Stimulated activated CD8-positive, alpha-beta memory T cell treated with anti-CD3 and anti-CD28 coated beads, Interleukin-2, amount 100 ng/mL, for 48 hours (primary cell): ENCODE data around the gene ATN1.
A peak's percentile ranks its signal among the peaks of the same experiment; 100 is the strongest.
"Not testable (repeated sequence)": the region's sequence is repeated elsewhere in the genome, so short reads cannot be mapped to it uniquely, and the experiment has no call there.

Source experiments
- DNase-seq, 2 donors: peaks; one replicate each; pipeline ENCODE4 v3.0.0-alpha.2; 2020; ENCODE audit warnings: low read depth in 2 of 2

Gene ATN1, protein sequence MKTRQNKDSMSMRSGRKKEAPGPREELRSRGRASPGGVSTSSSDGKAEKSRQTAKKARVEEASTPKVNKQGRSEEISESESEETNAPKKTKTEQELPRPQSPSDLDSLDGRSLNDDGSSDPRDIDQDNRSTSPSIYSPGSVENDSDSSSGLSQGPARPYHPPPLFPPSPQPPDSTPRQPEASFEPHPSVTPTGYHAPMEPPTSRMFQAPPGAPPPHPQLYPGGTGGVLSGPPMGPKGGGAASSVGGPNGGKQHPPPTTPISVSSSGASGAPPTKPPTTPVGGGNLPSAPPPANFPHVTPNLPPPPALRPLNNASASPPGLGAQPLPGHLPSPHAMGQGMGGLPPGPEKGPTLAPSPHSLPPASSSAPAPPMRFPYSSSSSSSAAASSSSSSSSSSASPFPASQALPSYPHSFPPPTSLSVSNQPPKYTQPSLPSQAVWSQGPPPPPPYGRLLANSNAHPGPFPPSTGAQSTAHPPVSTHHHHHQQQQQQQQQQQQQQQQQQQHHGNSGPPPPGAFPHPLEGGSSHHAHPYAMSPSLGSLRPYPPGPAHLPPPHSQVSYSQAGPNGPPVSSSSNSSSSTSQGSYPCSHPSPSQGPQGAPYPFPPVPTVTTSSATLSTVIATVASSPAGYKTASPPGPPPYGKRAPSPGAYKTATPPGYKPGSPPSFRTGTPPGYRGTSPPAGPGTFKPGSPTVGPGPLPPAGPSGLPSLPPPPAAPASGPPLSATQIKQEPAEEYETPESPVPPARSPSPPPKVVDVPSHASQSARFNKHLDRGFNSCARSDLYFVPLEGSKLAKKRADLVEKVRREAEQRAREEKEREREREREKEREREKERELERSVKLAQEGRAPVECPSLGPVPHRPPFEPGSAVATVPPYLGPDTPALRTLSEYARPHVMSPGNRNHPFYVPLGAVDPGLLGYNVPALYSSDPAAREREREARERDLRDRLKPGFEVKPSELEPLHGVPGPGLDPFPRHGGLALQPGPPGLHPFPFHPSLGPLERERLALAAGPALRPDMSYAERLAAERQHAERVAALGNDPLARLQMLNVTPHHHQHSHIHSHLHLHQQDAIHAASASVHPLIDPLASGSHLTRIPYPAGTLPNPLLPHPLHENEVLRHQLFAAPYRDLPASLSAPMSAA (N-terminal part only)

DNA sequence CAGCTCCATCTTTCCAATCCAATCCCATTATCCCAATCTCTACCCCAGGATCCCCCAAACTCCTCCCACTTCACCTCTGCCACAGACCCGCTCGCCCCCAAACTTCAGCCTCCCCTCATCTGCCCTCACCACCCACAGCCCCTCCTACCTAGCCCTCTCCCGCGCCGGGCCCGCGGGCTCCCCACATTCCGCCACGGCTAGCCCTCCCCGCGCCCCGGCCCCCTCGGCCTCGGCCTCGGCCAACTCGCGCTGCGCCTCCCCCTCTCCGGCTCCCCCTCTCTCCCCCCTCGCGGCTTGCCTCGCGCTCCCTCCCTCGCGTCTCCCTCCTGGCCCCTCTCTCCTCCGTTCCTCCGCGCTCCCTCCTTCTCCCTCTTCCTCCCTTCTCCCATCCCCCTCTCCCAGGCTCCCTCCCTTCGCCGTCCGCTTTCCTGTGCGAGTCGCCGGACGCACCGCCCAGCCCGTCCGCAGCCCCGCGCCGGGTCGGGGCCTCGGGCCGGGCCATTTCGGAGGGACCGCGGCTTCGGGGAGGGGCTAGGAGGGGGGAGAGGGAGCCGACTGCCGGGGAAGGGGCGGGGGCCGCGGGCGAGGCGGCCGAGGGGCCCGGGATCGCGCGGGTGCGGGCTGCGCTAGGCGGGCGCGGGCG is at the start of gene ATN1:
ATN1 (plus strand) TSS at position 581 of the 643 bp plus-strand sequence. CDS start 6,043 bp downstream, outside the sequence.
- peak in 1 of 2 donors; percentile 32 for DNase-seq

DNA sequence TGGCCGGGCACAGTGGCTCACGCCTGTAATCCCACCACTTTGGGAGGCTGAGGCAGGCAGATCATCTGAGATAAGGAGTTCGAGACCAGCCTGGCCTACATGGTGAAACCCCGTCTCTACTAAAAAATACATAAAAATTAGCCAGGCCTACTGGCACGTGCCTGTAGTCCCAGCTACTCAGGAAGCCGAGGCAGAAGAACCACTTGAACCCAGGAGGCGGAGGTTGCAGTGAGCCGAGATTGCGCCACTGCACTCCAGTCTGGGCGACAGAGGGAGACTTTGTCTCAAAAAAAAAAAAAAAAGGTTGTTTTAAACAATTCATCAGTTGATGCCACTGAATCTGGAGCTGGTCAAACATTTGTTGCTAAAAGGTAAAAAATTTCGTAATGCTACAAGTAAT is 47.9 kb upstream of the ATN1 start:
- DNase-seq, result not testable (repeated sequence)

DNA sequence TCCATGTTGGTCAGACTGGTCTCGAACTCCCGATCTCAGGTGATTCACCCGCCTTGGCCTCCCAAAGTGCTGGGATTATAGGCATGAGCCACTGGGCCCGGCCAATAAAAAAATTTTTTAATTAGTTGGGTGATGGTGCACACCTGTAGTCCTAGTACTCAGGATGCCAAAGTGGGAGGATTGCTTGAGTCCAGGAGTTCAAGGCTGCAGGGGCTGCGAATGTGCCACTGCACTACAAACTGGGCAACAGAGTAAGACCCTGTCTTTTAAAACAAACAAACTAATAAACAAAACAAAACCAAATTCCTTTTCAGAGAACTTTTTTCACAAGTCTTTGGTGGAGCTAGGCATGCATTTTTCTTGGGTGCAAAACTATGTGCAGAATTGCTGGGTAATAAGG is 44.5 kb upstream of the ATN1 start:
- DNase-seq, result no peak

DNA sequence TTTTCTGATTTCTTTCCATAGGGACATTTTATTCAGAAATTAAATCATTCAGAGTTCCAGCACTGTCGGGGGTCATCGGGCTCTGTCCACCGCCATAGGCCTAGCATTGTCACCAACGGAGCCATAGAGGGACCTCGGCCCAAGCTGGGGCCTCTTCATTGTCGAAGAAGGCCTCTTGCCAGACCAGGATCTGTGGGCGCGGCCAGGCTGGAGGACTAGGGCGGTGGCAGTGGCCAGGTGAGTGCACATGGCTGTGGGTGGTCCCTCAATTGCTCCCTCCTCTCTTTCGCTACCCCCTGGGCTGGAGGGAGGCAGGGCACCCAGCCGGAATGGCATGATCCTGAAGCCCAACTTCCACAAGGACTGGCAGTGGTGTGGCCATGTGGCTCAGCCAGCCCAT is 44.1 kb upstream of the ATN1 start:
- no peak for DNase-seq

DNA sequence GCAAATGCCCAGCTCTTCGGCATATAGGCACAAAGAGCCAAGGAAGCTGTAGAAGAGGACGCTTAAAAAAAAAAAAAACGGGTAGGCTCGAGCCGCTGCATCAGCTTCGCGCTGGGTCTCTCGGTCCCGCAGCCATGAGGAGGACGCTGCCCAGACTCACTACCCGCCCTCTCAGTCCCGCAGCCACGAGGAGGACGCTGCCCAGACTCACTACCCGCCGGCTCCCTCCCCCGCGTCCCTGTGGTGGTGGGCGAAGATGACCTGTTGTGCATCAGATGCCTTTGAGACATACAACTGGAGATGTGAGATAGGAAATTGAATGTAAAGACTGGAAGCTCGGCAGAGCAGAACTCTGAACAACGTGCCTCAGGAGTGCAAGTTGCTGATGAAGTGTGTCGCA is 43.2 kb upstream of the ATN1 start:
- no peak for DNase-seq

DNA sequence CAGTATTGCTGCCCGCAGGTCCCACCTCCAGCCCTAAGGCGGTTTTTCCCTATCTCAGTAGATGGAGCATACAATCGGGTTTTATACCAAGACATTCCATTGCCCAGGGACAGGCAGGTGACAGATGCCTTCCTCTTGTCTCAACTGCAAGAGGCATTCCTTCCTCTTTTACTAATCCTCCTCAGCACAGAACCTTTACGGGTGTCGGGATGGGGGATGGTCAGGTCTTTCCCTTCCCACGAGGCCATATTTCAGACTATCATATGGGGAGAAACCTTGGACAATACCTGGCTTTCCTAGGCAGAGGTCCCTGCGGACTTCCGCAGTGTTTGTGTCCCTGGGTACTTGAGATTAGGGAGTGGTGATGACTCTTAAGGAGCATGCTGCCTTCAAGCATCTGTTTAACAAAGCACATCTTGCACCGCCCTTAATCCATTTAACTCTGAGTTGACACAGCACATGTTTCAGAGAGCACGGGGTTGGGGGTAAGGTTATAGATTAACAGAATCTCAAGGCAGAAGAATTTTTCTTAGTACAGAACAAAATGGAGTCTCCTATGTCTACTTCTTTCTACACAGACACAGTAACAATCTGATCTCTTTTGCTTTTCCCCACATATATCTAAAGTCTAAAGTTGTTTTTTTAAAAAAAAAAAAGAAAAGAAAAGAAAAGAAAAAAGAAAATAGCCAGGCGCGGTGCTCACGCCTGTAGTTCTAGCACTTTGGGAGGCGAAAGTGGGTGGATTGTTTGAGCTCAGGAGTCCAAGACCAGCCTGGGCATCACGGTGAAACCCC is 41.4 kb upstream of the ATN1 start:
- DNase-seq, result not testable (repeated sequence)

DNA sequence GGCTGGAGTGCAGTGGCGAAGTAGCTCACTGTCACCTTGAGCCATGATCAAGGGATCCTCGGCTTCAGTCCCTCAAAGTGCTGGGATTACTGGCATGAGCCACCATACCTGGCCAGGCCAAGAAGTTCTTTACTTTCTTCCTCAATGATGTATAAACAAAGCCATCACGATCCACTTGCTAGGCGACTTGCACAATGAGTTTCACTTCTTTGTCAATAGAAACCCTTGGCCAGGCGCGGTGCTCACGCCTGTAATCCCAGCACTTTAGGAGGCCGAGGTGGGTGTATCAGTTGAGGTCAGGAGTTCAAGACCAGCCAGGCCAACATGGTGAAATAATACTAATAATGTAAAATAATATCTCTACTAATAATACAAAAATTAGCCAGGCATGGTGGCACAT is 40.3 kb upstream of the ATN1 start:
- DNase-seq, result no peak

DNA sequence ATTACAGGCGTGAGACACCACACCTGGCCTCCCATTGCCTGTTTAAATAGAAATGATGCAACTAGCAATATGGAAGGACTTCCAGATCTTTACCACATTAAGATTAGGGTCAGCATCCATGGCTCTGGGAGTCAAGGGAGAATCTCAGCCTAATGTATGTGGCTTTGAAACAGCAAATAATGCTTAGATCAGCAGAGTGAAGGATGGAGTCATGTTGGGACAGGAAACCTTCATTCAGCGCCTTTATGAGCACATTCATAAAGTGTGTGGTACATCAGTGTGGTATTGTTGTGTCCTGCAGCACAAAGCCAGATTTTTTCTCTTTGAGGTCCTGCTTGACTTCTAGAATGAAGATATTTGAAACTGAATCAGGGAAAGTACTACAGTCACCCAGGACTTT is 39.4 kb upstream of the ATN1 start:
- DNase-seq, result no peak

DNA sequence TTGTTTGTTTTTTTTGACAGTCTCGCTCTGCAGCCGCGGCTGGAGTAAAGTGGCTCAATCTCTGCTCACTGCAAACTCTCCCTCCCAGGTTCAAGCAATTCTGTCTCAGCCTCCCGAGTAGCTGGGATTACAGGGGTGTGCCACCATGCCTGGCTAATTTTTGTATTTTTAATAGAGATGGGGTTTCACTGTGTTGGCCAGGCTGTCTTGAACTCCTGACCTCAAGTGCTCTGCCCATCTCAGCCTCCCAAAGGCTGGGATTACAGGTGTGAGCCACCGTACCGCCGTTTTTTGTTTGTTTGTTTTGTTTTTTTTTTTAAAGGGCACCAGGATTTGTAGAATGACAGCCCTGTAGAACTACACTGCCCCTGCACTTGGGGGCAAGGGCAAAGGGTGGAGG is 39.0 kb upstream of the ATN1 start:
- not testable (repeated sequence) for DNase-seq

DNA sequence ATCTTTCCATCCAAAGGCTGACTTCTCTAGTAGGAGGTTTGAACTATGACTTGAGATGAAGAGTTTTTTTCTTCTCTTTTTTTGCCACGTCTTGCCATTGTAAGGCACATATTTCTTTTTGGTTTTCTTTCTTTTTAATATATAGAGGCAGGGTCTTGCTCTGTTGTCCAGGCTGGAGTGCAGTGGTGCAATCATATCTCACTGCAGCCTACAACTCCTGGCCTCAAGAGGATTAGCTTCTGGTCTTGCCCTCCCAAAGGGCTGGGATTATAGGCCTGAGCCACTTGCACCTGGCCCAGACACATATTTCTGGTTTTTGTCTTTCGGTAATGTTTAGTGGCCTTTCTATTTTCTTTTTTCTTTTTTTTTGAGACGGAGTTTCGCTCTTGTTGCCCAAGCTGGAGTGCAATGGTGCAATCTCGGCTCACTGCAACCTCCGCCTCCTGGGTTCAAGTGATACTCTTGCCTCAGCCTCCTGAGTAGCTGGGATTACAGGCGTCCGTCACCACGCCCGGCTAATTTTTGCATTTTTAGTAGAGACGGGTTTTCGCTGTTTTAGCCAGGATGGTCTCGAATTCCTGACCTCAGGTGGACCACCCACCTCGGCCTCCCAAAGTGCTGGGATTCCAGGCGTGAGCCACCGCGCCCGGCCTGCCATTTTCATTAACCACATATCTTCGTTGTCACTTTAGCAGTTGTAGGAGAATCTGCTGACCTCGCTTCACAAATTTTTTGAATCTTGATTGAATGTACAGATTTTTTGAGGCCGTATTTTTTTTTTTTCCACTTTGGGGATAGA is 37.8 kb upstream of the ATN1 start:
- DNase-seq, result not testable (repeated sequence)

DNA sequence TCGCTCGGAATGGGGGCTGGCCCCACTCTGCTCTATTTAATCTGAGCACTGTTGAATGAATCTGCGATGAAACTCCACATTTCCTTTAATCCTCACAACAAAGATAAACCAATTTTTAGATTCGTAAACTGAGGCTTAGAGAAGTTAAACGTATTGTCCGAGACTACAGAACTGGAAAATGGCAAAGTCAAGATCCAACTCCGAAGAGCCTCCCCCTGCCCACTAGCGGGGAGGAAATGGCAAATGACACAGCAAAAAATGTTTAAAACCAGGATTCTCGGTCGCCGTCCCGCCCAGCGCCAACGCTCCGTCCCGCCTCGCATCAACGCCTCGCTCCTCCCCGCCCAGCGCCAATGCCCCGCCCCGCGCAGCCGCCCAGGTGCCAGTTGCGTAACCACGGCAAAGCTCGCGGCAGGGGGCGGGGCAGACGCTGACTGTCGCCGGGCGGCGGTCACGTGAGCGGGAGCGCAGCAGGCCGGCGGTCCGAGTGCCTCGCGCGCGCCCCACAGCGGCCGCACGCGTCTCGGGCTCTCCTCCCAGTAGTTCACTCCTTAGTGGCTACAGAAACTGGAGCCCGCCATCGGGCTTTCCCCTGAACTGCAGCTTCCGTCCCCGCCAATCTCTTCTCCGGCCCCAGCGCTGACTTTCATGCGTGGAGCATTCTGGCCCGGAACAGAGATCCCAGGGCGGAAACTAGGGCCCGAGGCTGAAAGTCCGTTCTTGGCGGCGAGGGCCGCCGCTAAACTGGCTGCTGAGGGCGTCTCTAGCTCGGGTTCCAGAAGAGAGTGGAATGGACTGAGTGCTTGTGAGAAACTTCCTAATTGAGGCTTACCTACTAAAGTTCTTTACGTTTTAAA is 36.7 kb upstream of the ATN1 start:
- DNase-seq, result peak; percentile 98 to 99

DNA sequence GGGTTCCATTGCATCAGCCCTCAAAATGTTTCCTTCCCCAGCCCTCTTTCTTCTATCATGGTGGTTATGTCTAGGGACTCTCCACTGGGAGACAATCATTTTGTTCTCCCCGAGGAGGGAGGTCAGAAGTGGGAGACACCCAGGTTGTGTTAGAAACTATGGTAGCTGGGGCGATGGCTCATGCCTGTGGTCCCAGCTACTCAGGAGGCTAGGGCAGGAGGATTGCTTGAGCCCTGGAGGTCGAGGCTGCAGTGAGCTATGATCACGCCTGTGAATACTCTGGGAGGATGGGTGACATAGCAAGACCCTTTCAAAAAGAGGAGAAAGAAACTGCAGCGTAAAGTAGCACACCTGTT is 36.1 kb upstream of the ATN1 start:
- DNase-seq, result no peak

DNA sequence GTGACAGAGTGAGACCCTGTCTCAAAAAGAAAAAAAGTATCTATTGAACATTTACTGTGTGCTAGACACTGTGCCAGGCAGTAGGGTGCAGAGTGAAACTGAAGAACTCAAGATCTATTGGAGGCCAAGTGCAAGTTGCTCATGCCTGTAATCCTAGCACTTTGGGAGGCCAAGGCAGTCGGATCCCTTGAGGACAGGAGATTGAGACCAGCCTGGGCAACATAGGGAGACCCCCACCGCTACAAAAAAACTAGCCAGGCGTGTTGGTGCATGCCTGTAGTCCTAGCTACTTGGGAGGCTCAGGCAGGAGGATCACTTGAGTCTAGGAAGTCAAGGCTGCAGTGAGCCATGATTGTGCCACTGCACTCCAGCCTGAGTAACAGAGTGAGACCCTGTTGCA is 35.1 kb upstream of the ATN1 start:
- not testable (repeated sequence) for DNase-seq

DNA sequence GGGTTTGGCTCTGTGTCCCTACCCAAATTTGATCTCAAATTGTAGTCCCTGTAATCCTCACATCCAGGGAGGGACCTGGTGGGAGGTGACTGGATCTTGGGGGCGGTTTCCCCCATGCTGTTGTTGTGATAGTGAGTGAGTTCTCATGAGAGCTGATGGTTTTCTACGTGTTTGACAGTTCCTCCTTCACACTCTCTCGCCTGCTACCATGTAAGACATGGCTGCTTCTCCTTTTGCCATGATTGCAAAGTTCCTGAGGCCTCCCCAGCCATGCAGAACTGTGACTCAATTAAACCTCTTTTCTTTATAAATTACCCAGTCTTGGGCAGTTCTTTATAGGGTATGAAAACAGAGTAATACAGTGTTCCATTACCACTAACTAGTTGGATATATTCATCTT is 33.4 kb upstream of the ATN1 start:
- DNase-seq, result no peak

DNA sequence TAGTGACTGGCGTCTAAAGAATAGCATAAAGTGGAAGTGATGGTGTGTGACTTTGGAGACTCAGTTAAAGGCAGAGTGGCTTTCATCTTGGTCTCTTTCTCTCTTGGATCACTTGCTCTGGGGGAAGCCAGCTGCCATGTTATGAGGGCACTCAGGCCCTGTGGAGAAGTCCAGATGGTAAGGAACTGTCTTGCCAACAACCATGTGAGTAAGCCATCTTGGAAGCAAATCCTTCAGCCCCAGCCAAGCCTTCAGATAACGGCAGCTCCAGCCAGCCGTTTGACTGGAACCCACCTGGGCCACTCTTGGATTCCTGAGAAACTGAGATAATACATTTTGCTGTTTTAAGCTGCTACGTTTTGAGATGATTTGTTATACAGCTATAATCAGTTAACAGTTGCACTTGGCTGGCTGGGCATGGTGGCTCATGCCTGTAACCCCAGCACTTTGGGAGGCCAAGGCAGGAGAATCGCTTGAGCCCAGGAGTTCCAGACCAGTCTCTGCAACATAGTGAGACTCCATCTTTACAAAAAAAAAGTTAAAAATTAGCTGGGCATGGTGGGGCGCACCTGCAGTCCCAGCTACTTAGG is 30.8 kb upstream of the ATN1 start:
- no peak for DNase-seq

DNA sequence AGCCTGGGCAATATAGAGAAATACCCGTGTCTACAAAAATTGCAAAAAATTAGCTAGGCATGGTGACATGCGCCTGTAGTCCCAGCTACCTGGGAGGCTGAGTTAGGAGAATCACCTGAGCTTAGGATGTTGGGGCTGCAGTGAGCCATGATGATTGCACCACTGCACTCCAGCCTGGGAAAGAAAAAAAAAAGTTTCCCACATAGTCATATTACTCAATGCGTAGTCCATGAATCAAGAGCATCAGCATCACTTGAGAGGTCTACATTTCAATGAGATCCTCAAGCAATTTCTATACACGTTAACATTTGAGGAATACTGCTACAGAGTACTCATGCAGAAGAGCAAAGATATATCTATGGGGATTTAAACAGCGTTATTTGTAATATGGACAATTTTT is 28.3 kb upstream of the ATN1 start:
- no peak for DNase-seq

DNA sequence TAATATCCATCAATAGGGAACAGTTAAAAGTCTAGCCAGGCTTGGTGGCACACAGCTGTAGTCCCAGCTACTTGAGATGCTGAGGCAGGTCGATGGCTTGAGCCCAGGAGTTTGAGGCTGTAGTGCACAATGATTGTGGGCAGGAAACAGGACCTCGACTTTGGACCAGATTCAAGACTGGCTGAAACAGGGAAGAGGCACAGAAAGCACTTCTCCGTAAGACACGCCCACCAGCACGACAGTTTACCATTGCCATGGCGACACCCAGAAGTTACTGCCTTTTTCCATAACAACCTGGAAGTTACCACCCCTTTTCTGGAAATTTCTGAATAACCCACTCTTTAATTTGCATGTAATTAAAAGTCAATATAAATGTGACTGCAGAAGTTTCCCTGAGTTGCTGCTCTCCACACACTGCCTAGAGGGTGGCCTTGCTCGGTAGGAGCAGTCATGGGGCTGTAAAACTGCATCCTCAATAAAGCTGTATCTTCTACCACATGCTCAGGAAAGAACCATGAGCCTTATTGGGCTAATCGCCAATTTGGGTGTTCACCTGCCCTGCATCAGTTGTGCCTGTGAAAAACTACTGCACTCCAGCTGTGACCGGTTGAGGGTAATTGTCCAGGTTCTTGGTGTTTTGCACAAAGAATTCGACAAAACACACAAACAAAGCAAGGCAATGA is 27.8 kb upstream of the ATN1 start:
- DNase-seq, result no peak

DNA sequence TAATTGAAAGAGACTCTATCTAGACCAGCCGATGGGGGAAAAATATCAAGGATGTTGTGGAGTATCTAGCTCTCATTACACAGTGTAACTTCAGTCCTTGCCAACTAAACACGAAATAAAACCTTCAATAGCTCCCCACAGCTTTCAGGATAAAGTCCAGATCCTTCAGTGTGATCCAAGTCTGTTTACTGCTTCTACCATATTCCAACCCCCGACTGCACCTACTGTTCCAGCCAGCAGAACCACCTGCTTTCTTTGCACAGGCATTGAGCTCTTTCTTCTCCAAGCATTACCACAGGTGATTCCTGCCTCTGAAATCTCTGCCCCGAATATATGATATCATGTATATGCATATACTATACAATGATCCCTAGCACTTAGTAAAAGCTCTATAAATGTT is 25.3 kb upstream of the ATN1 start:
- DNase-seq, result no peak
